NK-92 (cell line): ENCODE data around the gene LRPPRC.
"Not testable (repeated sequence)": the region's sequence is repeated elsewhere in the genome, so short reads cannot be mapped to it uniquely, and the experiment has no call there.

Source experiments
- DNase-seq: peaks from one replicate; lab custom pipeline; 2025; ENCODE audit not compliant: unreplicated experiment; lab: John Stamatoyannopoulos, UW

LRPPRC gene

GRCh38 chr2:43995733-43996533 lies at the start of gene LRPPRC:
Gene LRPPRC, minus strand, starts transcription at chr2:43995989. Its CDS starts 42 bp downstream, at chr2:43995947.
- DNase-seq, result peak; percentile 43

- no peak for DNase-seq
Observed at GRCh38 chr2:44045061-44045460, 49.3 kb upstream of the LRPPRC start.

- no peak for DNase-seq
Observed at GRCh38 chr2:44044281-44044720, 48.5 kb upstream of the LRPPRC start.

- no peak for DNase-seq
Observed at GRCh38 chr2:44040365-44040764, 44.6 kb upstream of the LRPPRC start.

GRCh38 chr2:44038277-44038676 lies 42.5 kb upstream of the LRPPRC start:
- no peak for DNase-seq

- no peak for DNase-seq
Observed at GRCh38 chr2:44037221-44037620, 41.4 kb upstream of the LRPPRC start.

GRCh38 chr2:44033947-44034346 lies 38.2 kb upstream of the LRPPRC start:
- DNase-seq, result no peak

- DNase-seq, result not testable (repeated sequence)
Observed at GRCh38 chr2:44027076-44027475, 31.3 kb upstream of the LRPPRC start.

- DNase-seq, result no peak
Observed at GRCh38 chr2:44016282-44016681, 20.5 kb upstream of the LRPPRC start.

- no peak for DNase-seq
Observed at GRCh38 chr2:44015239-44015638, 19.4 kb upstream of the LRPPRC start.

GRCh38 chr2:44013205-44013604 lies 17.4 kb upstream of the LRPPRC start:
- not testable (repeated sequence) for DNase-seq

- DNase-seq, result no peak
Observed at GRCh38 chr2:44010266-44010665, 14.5 kb upstream of the LRPPRC start.

- no peak for DNase-seq
Observed at GRCh38 chr2:44009136-44009735, 13.4 kb upstream of the LRPPRC start.

GRCh38 chr2:44005846-44006245 lies 10.1 kb upstream of the LRPPRC start:
- DNase-seq, result no peak

- no peak for DNase-seq
Observed at GRCh38 chr2:44004735-44005602, 9.2 kb upstream of the LRPPRC start.

- no peak for DNase-seq
Observed at GRCh38 chr2:44001716-44002115, 5.9 kb upstream of the LRPPRC start.

GRCh38 chr2:43998263-43998662 lies 2.5 kb upstream of the LRPPRC start:
- DNase-seq, result no peak

GRCh38 chr2:43993437-43993836 lies 2.4 kb downstream of the LRPPRC start:
- DNase-seq, result no peak

- DNase-seq, result no peak
Observed at GRCh38 chr2:43989545-43989944, 6.2 kb downstream of the LRPPRC start.

- DNase-seq, result no peak
Observed at GRCh38 chr2:43986600-43986999, 9.2 kb downstream of the LRPPRC start.

- DNase-seq, result no peak
Observed at GRCh38 chr2:43985359-43985758, 10.4 kb downstream of the LRPPRC start.

- no peak for DNase-seq
Observed at GRCh38 chr2:43984533-43984932, 11.3 kb downstream of the LRPPRC start.
